ENCODE measurements around the gene KIAA1614.

KIAA1614 gene

DNA sequence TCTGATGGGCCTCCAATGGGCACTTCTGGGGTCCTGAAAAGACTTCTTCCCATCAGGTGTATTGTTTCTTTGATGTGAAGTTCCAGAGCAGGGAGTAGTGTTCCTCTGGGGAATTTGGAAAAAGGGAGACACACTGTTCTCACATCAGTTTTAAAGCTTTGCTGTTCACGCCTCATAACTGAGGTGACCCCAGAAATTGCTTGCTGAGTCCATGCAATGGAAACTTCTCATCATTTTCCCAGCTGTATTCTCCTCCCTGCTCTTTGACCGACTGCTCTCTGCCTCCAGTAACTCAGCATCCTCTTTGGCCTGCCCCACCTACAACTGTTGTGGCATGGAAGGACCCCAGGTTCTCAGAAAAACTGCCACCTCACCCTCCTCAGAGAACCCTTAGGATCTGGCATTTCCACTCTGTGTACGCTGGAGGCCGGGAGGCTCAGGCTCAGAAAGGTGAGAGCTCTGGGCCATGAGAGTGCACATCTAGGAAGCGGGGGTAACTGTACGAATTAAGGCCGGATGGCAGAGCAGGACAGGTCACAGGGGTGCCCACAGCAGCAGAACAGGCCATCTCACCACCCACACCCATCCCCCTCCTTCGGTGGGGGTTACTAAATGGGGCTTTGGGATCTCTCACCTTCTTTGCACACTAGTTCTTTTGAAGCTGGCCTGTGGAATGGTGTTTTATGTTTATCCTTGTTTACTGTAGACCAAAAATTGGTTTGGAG, 58.7 kb downstream of the KIAA1614 start:
- Mint-ChIP-seq H3K4me1 (peaks cover 57% of the 10 kb centered on the region), H3K27me3 (no peaks in the 10 kb centered on the region), H3K9me3 (no peaks in the 10 kb centered on the region), H3K27ac (no peak overlapping the region), H3K4me3 (no peak overlapping the region)
- ATAC-seq (no peak), DNase-seq (no peak)

DNA sequence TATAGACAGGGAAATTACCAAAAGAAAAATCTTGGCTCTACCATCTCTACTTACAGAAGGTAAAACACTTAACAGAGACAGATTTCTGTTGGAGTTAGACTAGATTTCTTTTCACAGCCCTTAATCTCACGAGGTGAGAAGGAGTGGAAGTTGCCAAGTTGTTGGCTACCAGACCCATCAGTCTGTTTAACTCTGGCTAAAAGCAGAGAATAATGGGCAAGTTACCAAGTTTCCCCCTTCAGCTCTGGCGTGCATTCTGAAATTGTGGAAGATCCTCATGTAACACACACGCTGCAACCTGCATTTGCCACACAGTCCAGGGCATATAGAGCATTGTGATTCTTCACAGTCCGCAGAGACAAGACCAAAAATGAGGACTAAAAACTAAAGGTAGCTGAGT, 60.7 kb downstream of the KIAA1614 start:
- H3K4me3 Mint-ChIP-seq, result no peak overlapping the region

DNA sequence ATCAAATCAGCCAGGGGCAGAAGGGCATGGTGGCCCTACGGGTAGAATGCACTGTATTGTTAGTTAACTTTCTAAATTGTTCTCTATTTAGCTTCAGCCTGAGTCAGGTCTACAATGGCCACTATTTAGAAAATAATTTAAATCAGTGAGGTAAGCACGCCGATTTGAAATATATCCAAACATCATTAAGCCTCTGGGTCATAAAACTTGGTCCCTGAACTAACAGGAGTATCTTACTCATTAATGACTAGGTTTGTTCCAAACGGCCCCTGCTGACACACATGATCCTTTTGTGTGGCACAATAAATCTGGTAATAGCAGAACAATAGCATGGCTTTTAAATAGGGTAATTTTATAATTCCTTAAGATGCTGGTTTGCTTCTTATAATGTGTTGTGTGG, 61.5 kb downstream of the KIAA1614 start:
- no peak for ATAC-seq
- DNase-seq, result no peak
- H3K9me3 Mint-ChIP-seq, result no peaks in the 10 kb centered on the region
- H3K27ac Mint-ChIP-seq, result no peak overlapping the region
- H3K4me3 Mint-ChIP-seq, result no peak overlapping the region
- no peaks in the 10 kb centered on the region for H3K27me3 Mint-ChIP-seq
- peaks cover 48% of the 10 kb centered on the region for H3K4me1 Mint-ChIP-seq

More for the DNA sequence above, 60.7 kb downstream of the KIAA1614 start:
- Mint-ChIP-seq H3K4me1 (peaks cover 52% of the 10 kb centered on the region), H3K27me3 (no peaks in the 10 kb centered on the region), H3K27ac (no peak overlapping the region), H3K9me3 (no peaks in the 10 kb centered on the region)
- DNase-seq (no peak), ATAC-seq (no peak)

DNA sequence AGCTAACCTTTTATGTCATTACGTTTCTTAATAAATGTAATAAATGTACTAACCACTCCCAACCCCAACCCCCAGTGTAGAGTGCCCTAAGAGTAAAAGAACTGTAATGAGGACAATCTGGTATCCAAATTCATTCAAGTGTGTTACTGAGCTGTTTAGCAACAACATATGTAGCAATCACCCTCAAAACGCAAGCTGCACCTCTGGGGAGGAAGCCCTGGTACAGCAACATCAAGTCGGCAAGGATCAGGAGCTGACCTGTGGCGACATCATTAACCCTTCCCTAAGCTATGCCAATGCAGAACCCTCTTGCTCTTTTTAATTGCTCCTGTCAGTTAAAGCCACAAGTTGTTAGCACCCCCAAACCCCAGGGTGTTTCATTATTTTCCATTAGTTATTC, 62.9 kb downstream of the KIAA1614 start:
- no peak for ATAC-seq
- no peaks in the 10 kb centered on the region for H3K27me3 Mint-ChIP-seq
- H3K27ac Mint-ChIP-seq, result peak overlapping the region in 1 of 2 donors; percentile 15
- no peak for DNase-seq
- H3K4me3 Mint-ChIP-seq, result no peak overlapping the region
- H3K9me3 Mint-ChIP-seq, result no peaks in the 10 kb centered on the region
- peaks cover 37% of the 10 kb centered on the region for H3K4me1 Mint-ChIP-seq

DNA sequence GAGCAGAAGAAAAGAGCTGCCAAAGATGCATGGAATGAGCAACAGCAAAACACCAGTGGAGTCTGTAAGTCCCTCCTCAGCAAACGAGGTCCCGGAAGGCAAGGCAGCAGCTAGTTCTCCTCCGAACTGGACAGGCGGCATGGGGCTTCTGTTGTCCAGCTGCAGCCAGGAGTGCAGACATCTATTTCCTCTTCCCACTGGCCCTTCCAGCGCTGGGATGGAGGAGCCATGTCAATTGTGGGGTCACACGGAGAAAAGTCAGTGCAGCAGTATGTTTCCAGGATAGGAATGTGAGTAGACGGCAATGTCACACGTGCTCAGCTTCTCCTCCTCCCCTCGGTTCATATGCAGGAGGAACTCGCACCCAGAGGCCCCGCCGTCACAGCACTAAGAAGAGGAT, 63.5 kb downstream of the KIAA1614 start:
- H3K4me1 Mint-ChIP-seq, result peaks cover 35% of the 10 kb centered on the region
- H3K27ac Mint-ChIP-seq, result no peak overlapping the region
- no peak for ATAC-seq
- no peak overlapping the region for H3K4me3 Mint-ChIP-seq
- no peak for DNase-seq
- H3K27me3 Mint-ChIP-seq, result no peaks in the 10 kb centered on the region
- no peaks in the 10 kb centered on the region for H3K9me3 Mint-ChIP-seq

DNA sequence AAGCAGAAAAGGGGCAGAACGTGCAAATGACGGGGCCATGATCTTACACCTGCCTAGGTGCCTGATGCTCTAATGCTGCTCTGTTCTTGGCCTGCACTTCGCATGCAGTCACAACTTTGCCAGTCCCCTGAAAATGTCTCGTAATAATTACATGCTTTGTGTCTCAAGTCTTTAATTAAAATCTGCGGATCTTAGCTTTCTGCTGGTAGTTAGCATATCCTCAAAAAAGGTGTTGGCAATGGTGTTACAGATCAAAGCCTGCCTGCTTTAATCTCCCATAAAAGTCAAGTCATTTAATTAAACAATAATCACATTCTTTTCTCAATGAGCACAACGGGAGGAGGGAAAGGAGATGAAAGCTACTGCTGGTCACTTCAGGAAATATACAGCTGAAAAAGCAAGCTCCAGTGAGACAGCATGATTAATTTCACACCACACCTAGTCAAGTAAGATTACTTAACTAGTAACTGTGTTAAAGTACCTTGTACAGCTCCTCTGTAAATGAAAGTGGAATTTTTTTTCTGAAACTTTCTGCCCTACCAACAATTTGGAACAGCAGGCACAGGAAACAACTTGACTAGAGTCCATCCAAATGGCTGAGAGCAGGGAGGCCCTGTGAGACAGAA, 64.1 kb downstream of the KIAA1614 start:
- ATAC-seq (no peak), DNase-seq (no peak)
- H3K9me3 Mint-ChIP-seq, result no peaks in the 10 kb centered on the region
- no peak overlapping the region for H3K4me3 Mint-ChIP-seq
- H3K27ac Mint-ChIP-seq, result no peak overlapping the region
- H3K4me1 Mint-ChIP-seq, result peaks cover 35% of the 10 kb centered on the region
- no peaks in the 10 kb centered on the region for H3K27me3 Mint-ChIP-seq

DNA sequence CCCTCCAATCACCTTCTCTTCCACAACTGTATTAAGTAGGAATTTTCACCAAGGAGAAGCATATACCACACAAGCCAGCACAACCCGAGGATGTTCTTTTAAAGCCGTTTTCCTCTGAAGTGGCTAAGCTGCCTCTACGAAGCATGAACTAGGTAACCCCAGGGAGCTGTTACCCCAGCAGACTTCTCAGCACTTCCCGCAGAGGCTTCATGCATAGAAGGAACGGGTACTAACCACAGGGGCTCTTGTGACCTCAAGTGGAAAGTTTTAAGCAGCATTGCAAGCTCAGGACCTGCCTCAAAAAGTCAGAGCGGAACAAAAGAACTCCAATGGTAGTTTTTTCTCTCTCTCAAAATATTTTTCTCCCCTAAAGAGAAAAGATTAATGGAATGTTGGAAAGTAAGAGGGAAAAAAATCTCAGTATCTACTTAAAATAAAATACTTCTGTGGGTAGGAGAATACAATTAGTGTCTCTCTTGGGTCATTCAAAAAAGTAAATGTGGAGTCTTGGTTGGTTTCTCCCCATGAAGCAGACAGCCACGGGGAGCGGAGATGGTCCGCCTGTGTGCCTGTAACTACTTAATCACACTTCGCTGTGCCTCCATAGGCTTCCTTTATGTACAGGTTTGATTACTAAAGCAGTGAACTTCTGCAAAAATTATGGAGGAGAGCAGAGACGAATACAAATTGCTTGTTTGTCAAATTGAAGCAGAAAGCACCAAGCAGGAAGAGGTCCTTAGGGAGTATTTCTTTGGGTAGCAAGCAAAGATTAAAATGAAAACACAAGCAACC, 69.1 kb downstream of the KIAA1614 start:
- Mint-ChIP-seq H3K27me3 (no peaks in the 10 kb centered on the region), H3K4me1 (peaks cover 26% of the 10 kb centered on the region), H3K27ac (peak overlapping the region; percentile 60 to 91), H3K4me3 (peak overlapping the region; percentile 19 to 80), H3K9me3 (no peaks in the 10 kb centered on the region)
- ATAC-seq (peak; percentile 99), DNase-seq (peak; percentile 41 to 73)

DNA sequence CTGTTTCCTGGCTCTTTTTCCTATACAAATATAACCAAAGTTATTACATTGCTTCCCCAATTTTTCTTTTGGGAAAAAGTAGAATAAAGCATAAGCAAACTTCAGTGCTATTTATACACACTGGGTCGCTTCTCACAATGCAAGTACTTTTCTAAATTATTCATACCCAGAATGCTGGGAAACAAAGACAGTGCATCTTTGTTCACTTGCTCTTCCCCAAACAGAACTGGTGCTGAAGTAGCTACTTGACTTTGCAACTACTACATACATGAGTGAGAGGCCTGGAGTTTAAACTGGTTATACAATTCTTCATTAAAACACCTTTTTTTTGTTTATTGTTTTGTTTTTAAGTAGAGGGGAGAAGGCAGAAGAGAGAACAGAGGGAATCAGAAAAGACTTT, 69.7 kb downstream of the KIAA1614 start:
- H3K27ac Mint-ChIP-seq, result peak overlapping the region in 1 of 2 donors; percentile 75
- peak overlapping the region in 1 of 2 donors; percentile 0 for H3K4me3 Mint-ChIP-seq

DNA sequence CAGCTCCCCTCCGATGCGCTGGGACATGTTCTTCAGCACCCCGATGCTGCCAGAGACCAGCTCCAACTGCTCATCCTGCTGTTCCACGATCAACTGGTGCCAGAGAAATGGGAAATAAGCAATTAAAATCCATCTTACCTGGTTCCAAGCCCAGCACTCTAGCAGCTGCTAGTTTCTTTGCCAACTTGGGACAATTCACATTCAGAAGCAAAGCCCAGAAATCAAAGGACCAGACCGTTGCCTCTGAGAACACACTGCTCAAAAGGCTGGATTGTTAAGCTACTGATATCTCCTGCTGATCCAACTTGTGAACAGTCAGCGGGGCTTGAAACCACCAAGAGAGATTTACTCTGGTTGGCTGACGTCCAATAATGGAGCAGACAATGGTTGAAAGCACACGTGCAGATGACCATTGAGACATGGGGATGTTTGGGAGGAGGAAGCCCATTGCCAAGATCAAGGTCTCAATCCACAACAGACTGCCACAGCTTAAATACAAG, 75.6 kb downstream of the KIAA1614 start:
- H3K4me1 Mint-ChIP-seq, result no peaks in the 10 kb centered on the region
- ATAC-seq, result no peak
- no peak overlapping the region for H3K27ac Mint-ChIP-seq
- no peak for DNase-seq
- no peak overlapping the region for H3K4me3 Mint-ChIP-seq
- no peaks in the 10 kb centered on the region for H3K9me3 Mint-ChIP-seq
- H3K27me3 Mint-ChIP-seq, result no peaks in the 10 kb centered on the region

More for the DNA sequence above, 69.7 kb downstream of the KIAA1614 start:
- Mint-ChIP-seq H3K9me3 (no peaks in the 10 kb centered on the region), H3K27me3 (no peaks in the 10 kb centered on the region), H3K4me1 (peaks cover 25% of the 10 kb centered on the region)
- DNase-seq (no peak), ATAC-seq (no peak)

DNA sequence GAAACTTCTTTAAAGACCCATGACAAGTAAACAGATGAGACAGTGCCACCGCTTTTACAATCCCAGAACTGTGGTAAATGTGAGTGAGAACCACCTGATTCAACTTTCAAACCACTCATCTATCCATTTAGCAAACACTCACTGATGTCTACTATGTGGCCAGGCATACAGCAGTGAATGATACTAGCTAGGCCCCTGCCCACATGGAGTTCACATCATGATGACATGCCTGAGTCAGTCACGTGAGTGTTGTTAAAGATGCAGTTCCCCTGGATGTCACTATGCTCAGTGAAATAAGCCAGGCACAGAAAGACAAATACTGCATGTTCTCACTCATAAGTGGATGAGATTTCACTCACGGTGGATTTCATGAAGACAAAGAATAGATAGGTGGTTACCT, 81.6 kb downstream of the KIAA1614 start:
- H3K27ac Mint-ChIP-seq, result no peak overlapping the region
- H3K27me3 Mint-ChIP-seq, result no peaks in the 10 kb centered on the region
- DNase-seq (no peak), ATAC-seq (peak; percentile 78)
- H3K4me1 Mint-ChIP-seq, result no peaks in the 10 kb centered on the region
- H3K4me3 Mint-ChIP-seq, result no peak overlapping the region
- H3K9me3 Mint-ChIP-seq, result no peaks in the 10 kb centered on the region

DNA sequence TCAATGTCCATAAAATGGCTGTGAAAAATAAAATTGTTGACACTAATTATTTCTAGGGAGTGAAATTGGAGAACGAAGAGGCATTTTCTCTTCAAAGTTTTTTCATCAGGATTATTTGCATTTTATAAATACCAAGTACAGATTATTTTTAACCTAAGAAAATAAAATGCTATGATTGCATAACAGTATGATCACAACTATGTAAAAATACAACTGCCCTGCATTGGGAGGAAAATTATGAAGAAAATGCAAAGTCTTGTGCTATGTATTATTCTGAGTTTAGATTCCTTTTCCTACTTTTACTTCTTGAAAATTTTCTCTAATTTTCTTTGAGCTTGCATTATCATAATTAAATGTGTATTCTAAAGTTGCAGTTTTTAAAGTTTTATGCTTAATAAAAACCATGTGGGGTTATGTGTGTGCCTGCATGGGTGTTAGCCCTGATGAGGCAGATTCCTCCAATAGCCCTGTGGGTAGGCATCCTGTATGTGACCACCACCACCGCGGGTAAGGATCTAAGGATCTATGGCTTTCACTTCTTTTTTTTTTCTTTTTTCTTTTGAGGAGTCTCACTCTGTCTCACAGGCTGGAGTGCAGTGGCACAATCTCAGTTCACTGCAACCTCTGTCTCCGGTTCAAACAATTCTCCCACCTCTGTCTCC, 85.3 kb downstream of the KIAA1614 start:
- no peaks in the 10 kb centered on the region for H3K27me3 Mint-ChIP-seq

More for the DNA sequence above, 85.3 kb downstream of the KIAA1614 start:
- H3K4me1 Mint-ChIP-seq, result no peaks in the 10 kb centered on the region
- no peak overlapping the region for H3K4me3 Mint-ChIP-seq
- no peak for DNase-seq
- H3K9me3 Mint-ChIP-seq, result no peaks in the 10 kb centered on the region
- no peak for ATAC-seq
- H3K27ac Mint-ChIP-seq, result no peak overlapping the region
